T-cell (primary cell): ENCODE measurements around the gene POLR3H. TPM values are rescaled to one million over a fixed set of nuclear protein-coding genes. Genes with fewer than 3 reads are reported as not detected.

ENCODE experiments used
- ATAC-seq, 4 experiments: fragments of 200-7000 bp in 3 of 4; fragments of 150-1000 bp in 1 of 4; cut with Tn5 transposase; replicated peaks in 1 of 4; 1 replicate in 3 of 4; 2 replicates in 1 of 4; pipeline ENCODE4 v1.10.0; 2021; ENCODE audit warnings: moderate library complexity in 3 of 4, mild to moderate bottlenecking in 2 of 4, moderate number of reproducible peaks in 1 of 4
- CTCF ChIA-PET, 2 donors: fragments of 300-600 bp; sonication (Branson Sonifier 250); formaldehyde crosslinking; loops; one replicate each; lab custom pipeline; 2022; ENCODE audit warnings: antibody characterized with exemption in 2 of 2; lab: Charles Lee
- POLR2A ChIA-PET, 2 donors: fragments of 300-600 bp; sonication (Branson Sonifier 250); formaldehyde crosslinking; loops; one replicate each; lab custom pipeline; 2022; ENCODE audit warnings: antibody characterized with exemption in 2 of 2; lab: Charles Lee
- DNase-seq, 35 experiments: peaks; one replicate each; pipeline versions ENCODE4 v3.0.0 to v3.0.0-alpha.2; 2013 to 2023
- H3K27ac ChIP-seq: one replicate; pipeline ENCODE4 v1.5.1; 2013; ENCODE audit warnings: low read length
- H3K27me3 ChIP-seq, 2 experiments: replicated peaks in 1 of 2; 1 replicate in 1 of 2; 2 replicates in 1 of 2; pipeline versions ENCODE4 v1.6.1 to v1.7.0; 2013; ENCODE audit warnings: low read length in 1 of 2, mixed read lengths in 1 of 2; ENCODE audit not compliant: control insufficient read depth in 2 of 2, insufficient read depth in 2 of 2; ENCODE audit errors: extremely low read depth in 1 of 2
- H3K36me3 ChIP-seq, 2 donors: 1 replicate in 1 of 2; 2 replicates in 1 of 2; pipeline versions ENCODE4 v1.6.1 to v1.7.0; 2013; ENCODE audit warnings: low read length in 1 of 2; ENCODE audit not compliant: control insufficient read depth in 2 of 2, insufficient read depth in 1 of 2; ENCODE audit errors: extremely low read depth in 1 of 2
- H3K4me1 ChIP-seq, 2 experiments: 1 replicate in 1 of 2; 2 replicates in 1 of 2; pipeline versions ENCODE4 v1.6.1 to v1.7.0; 2013; ENCODE audit warnings: low read length in 2 of 2, mixed read lengths in 1 of 2; ENCODE audit not compliant: insufficient read depth in 2 of 2, control insufficient read depth in 1 of 2; ENCODE audit errors: extremely low read depth in 1 of 2
- H3K4me3 ChIP-seq, 2 donors: 1 replicate in 1 of 2; 2 replicates in 1 of 2; pipeline versions ENCODE4 v1.5.1 to v1.7.0; 2013; ENCODE audit warnings: mild to moderate bottlenecking in 2 of 2, low read length in 1 of 2, moderate library complexity in 1 of 2; ENCODE audit not compliant: control insufficient read depth in 1 of 2; ENCODE audit errors: extremely low read depth in 1 of 2
- H3K9me3 ChIP-seq: 2 replicates; pipeline ENCODE4 v1.7.0; 2013
- H3K27ac Mint-ChIP-seq, 2 donors: one replicate each; pipeline ENCODE4 v1.8.0; 2020 to 2021; ENCODE audit warnings: mild to moderate bottlenecking in 2 of 2, mixed read lengths in 2 of 2
- H3K27me3 Mint-ChIP-seq, 2 donors: one replicate each; pipeline ENCODE4 v1.8.0; 2021 to 2022; ENCODE audit warnings: mixed read lengths in 2 of 2
- H3K36me3 Mint-ChIP-seq: one replicate; pipeline ENCODE4 v1.8.0; 2021; ENCODE audit warnings: mixed read lengths
- H3K4me1 Mint-ChIP-seq, 3 donors: one replicate each; pipeline ENCODE4 v1.8.0; 2020 to 2022; ENCODE audit warnings: mixed read lengths in 3 of 3, mild to moderate bottlenecking in 1 of 3
- H3K4me3 Mint-ChIP-seq, 3 donors: one replicate each; pipeline ENCODE4 v1.8.0; 2020 to 2022; ENCODE audit warnings: mild to moderate bottlenecking in 3 of 3, mixed read lengths in 3 of 3, moderate library complexity in 3 of 3
- H3K9me3 Mint-ChIP-seq, 3 donors: one replicate each; pipeline ENCODE4 v1.8.0; 2020 to 2022; ENCODE audit warnings: mixed read lengths in 3 of 3
- WGBS: methylation state at CpG from one replicate; pipeline ENCODE4 v1.1.5; 2013; ENCODE audit warnings: missing lambda C conversion rate; ENCODE audit not compliant: insufficient coverage; 5-methylcytosine and 5-hydroxymethylcytosine counted together
- total RNA-seq, 35 experiments: library from RNA in 6 of 35; stranded (reverse) in 6 of 35; fragments of 120-200 nt in 1 of 35; gene quantifications; one replicate each; pipeline versions ENCODE4 v1.2.1 to v1.2.4 and lab custom pipeline; 2013 to 2026

The POLR3H gene
- total RNA-seq, 5 donors from 2014 or later (not counting 1 experiment from before 2014, with no cell fraction given), result 20.6 to 57.7 (median 44.9) TPM

DNA sequence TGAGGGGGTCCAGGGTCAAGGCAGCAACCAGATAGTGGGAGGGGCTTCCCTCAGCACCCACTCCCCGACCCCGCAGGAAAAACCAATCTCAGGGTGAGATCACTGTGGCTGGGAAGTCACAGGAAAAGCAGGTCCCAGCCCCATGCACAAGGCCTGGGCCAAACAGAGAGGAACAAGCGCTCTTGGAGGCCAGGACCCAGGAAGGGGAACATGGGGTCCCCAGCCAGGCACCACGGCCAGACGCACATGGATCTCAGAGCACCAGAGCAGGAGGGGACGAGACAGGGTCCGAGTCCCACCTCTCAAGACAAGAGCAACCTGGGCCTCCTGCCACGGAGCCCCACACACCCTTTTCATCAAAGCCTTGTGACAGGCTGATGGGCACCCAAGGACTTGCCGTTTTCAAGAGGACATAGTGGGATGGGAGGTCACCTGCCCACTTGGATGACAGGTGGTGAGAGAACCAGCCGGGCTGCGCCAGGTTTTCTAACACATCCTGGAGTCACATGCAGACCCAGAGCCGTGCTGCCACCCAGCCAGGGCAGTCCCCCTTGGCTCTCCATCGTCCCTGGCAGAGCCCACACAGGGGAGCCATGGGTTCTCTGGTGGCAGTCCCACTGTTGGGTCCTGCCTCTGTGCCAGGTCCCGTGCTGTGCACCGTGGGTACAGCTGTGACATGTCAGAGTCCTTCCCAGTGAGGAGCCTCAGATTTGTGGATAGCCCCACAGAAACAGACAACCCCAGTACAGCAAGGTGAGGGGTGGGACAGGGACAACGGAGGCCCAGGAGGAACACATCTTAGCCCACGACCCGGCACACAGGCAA is 13.2 kb downstream of the POLR3H start:
- DNase-seq, result no peak
- Histone ChIP-seq H3K9me3 (no peaks in the 10 kb centered on the region), H3K36me3 (peaks cover 34 to 67% of the 10 kb centered on the region in 2 donors), H3K4me3 (no peak overlapping the region), H3K4me1 (peaks cover 0 to 15% of the 10 kb centered on the region in 2 experiments), H3K27ac (no peak overlapping the region), H3K27me3 (no peaks in the 10 kb centered on the region)
- H3K27ac Mint-ChIP-seq, result peak overlapping the region in 1 of 2 donors; percentile 16
- no peak overlapping the region for H3K4me3 Mint-ChIP-seq
- H3K36me3 Mint-ChIP-seq, result peaks cover 15% of the 10 kb centered on the region
- POLR2A ChIA-PET, result no interaction called here
- WGBS, result 86% methylated on average over 13 of the region's 18 CpGs
- ATAC-seq, result no peak
- H3K27me3 Mint-ChIP-seq, result no peaks in the 10 kb centered on the region
- H3K9me3 Mint-ChIP-seq, result no peaks in the 10 kb centered on the region
- CTCF ChIA-PET, result no interaction called here
- peaks cover 3 to 9% (median 4%) of the 10 kb centered on the region in 3 donors for H3K4me1 Mint-ChIP-seq

DNA sequence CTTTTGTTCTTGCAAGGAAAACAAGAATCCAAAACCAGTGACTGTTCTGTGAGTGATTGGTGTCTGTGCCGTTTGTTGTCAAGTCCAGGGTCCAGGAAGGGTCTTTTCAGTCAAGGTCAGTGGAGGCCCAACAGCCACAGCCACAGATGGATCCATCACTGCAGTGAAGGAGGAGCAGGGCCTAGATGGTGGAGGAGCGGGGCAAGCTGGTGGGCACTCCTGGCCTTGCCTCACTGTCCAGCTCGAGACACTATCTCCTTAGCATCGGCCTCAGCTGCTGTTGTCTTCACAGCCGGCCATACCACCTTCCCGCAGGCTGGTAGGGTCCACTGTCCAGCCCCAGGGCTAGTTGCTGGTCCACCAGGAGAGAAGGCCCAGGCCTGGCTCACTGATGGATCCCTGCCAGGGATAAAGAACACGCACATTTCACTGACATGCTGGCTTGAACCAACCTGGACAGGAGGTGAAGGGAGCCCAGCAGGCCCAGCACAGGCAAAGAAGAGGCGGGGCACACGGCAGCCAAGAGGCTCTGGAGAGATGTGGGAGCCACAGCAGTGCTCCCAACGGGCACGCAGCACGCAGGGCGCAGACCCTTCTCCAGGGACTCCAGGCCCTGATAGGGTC is 15.2 kb downstream of the POLR3H start:
- Histone ChIP-seq H3K27ac (no peak overlapping the region), H3K9me3 (no peaks in the 10 kb centered on the region), H3K4me3 (no peak overlapping the region), H3K27me3 (no peaks in the 10 kb centered on the region), H3K4me1 (peaks cover 8 to 34% of the 10 kb centered on the region in 2 experiments), H3K36me3 (peaks cover 34 to 71% of the 10 kb centered on the region in 2 donors)
- H3K4me3 Mint-ChIP-seq, result no peak overlapping the region
- ChIA-PET POLR2A (no interaction called here), CTCF (interaction anchor here in 1 of 2 donors (0.6 kb wide), 1 partner anchor 123 kb away, joined by 4 read pairs; no protein-coding TSS in a partner anchor)
- DNase-seq (no peak), ATAC-seq (no peak)
- no peaks in the 10 kb centered on the region for H3K9me3 Mint-ChIP-seq
- 91% methylated on average over 10 of the region's 13 CpGs for WGBS
- no peaks in the 10 kb centered on the region for H3K27me3 Mint-ChIP-seq
- H3K27ac Mint-ChIP-seq, result peak overlapping the region in 1 of 2 donors; percentile 2
- peaks cover 19% of the 10 kb centered on the region for H3K36me3 Mint-ChIP-seq
- H3K4me1 Mint-ChIP-seq, result peaks cover 12 to 19% (median 14%) of the 10 kb centered on the region in 3 donors

DNA sequence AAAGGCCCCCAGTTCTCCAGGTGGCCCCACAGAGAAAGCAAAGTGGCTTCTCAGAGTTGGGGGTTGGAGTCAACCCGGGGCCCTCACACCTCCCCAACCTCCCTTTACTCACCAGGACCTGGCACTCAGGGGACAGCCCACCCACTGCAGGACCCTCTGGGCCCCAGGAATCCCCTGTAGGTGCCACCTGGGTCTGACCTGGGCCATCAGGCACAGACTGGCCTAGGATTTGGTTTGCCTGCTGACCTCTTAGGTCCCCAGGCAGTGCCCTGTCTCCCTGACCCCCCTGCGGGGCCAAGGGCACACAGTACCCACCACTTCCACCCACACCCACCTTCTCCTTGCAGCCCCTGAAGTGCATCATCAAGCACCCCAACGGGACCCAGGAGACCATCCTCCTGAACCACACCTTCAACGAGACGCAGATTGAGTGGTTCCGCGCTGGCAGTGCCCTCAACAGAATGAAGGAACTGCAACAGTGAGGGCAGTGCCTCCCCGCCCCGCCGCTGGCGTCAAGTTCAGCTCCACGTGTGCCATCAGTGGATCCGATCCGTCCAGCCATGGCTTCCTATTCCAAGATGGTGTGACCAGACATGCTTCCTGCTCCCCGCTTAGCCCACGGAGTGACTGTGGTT is 16.0 kb downstream of the POLR3H start:
- CTCF ChIA-PET, result interaction anchor here (0.6 to 2.1 kb wide), 3 partner anchors 76 to 125 kb away, joined by 4 to 12 read pairs (median 7); no protein-coding TSS in a partner anchor
- H3K27me3 Mint-ChIP-seq, result no peaks in the 10 kb centered on the region
- Histone ChIP-seq H3K36me3 (peaks cover 36 to 77% of the 10 kb centered on the region in 2 donors), H3K27ac (no peak overlapping the region), H3K4me1 (peaks cover 8 to 35% of the 10 kb centered on the region in 2 experiments), H3K27me3 (no peaks in the 10 kb centered on the region), H3K9me3 (no peaks in the 10 kb centered on the region), H3K4me3 (no peak overlapping the region)
- no peak overlapping the region for H3K4me3 Mint-ChIP-seq
- H3K4me1 Mint-ChIP-seq, result peaks cover 14 to 20% (median 16%) of the 10 kb centered on the region in 3 donors
- ATAC-seq, result no peak
- H3K36me3 Mint-ChIP-seq, result peaks cover 19% of the 10 kb centered on the region
- 76% methylated on average over 14 of the region's 16 CpGs for WGBS
- POLR2A ChIA-PET, result no interaction called here
- no peaks in the 10 kb centered on the region for H3K9me3 Mint-ChIP-seq
- H3K27ac Mint-ChIP-seq, result no peak overlapping the region
- DNase-seq, result no peak

DNA sequence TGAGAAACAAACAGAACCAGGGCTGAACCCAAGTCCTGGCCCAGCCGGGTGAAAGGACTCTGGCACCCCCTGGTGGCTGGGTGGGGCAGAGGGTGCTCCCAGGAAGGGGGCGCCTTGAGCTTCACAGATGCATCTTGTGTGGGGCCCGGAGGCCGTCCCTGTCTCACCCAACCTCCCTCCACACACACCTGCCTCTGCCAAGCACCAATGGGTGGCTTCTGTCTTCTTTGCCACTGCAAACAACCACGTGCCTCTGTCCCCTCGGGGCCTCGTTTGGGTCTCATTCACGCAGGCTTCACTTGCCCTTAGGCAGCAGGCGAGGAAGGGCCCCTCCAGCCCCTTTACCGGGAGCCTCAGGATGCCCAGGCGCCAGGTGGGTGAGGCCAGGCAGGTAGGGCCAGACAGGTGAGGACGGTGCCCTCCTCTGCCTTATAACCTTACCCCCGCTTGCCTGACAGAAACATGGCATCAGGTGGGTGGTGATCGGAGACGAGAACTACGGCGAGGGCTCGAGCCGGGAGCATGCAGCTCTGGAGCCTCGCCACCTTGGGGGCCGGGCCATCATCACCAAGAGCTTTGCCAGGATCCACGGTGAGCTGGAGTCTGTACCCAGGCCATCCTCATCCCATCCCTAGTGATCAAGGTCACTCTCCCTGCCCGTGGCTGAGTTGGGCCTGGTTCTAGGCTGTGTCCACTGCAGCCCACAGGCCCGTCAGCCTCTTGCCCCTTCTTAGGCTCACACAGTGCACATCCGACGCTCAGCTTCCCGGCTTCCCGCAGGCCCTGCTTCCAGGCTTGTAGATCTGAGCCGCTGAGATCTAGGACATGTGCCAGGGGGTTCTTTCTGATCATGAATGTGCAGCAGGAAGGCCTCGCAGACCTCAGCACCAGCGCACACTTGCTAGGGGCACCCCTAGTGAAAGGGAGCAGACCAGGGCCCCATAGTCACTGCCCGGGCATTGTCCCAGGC is 17.2 kb downstream of the POLR3H start:
- CTCF ChIA-PET, result interaction anchor here (0.5 to 3.5 kb wide), 5 partner anchors 75 to 438 kb away, joined by 3 to 42 read pairs (median 7); no protein-coding TSS in a partner anchor
- Mint-ChIP-seq H3K9me3 (no peaks in the 10 kb centered on the region), H3K4me3 (no peak overlapping the region), H3K27me3 (no peaks in the 10 kb centered on the region), H3K4me1 (peaks cover 16 to 22% (median 16%) of the 10 kb centered on the region in 3 donors), H3K27ac (peak overlapping the region; percentile 52 to 80), H3K36me3 (peaks cover 23% of the 10 kb centered on the region)
- Histone ChIP-seq H3K27ac (peak overlapping the region; percentile 16), H3K27me3 (no peaks in the 10 kb centered on the region), H3K4me3 (no peak overlapping the region), H3K4me1 (peaks cover 8 to 30% of the 10 kb centered on the region in 2 experiments), H3K9me3 (no peaks in the 10 kb centered on the region), H3K36me3 (peaks cover 37 to 75% of the 10 kb centered on the region in 2 donors)
- DNase-seq (peak; percentile 25 to 80 (median 59)), ATAC-seq (peak; percentile 51 to 64 (median 56))
- POLR2A ChIA-PET, result no interaction called here
- 85% methylated on average over 29 of the region's 32 CpGs for WGBS

DNA sequence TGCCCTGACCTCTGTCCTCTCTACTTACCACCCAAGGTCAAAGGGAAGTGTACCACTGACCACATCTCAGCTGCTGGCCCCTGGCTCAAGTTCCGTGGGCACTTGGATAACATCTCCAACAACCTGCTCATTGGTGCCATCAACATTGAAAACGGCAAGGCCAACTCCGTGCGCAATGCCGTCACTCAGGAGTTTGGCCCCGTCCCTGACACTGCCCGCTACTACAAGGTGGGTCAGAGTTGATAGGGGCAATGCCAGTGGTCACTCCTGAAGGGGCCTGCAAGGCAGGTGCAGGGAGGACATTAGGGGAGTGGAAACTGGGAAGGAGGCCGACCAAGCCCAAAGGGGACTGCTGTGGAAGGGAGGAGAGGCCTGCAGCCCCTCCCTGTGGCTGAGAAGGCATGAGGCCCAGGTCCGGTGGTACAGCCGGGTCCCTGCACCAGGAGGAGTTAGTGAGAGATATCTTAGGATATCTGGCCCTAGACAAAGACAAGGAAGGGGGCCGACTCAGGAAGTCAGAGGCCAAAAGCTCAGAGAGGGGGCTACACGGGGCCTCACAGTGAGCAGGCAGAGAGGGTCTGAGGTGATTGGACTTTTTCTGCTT is 17.9 kb downstream of the POLR3H start:
- WGBS, result 89% methylated on average over 11 of the region's 12 CpGs
- peak overlapping the region; percentile 52 to 80 for H3K27ac Mint-ChIP-seq

More for the DNA sequence above, 17.9 kb downstream of the POLR3H start:
- H3K4me1 Mint-ChIP-seq, result peaks cover 16 to 22% (median 16%) of the 10 kb centered on the region in 3 donors
- H3K36me3 Mint-ChIP-seq, result peaks cover 23% of the 10 kb centered on the region
- Histone ChIP-seq H3K9me3 (no peaks in the 10 kb centered on the region), H3K4me1 (peaks cover 8 to 30% of the 10 kb centered on the region in 2 experiments), H3K4me3 (no peak overlapping the region), H3K27me3 (no peaks in the 10 kb centered on the region), H3K36me3 (peaks cover 30 to 68% of the 10 kb centered on the region in 2 donors), H3K27ac (peak overlapping the region; percentile 16)
- POLR2A ChIA-PET, result no interaction called here
- ATAC-seq (peak in 1 of 4 experiments; percentile 3), DNase-seq (no peak)
- no peaks in the 10 kb centered on the region for H3K27me3 Mint-ChIP-seq
- H3K4me3 Mint-ChIP-seq, result no peak overlapping the region
- no peaks in the 10 kb centered on the region for H3K9me3 Mint-ChIP-seq
- CTCF ChIA-PET, result interaction anchor here (2.1 to 3.5 kb wide), 2 partner anchors 123 to 124 kb away, joined by 12 to 42 read pairs; no protein-coding TSS in a partner anchor
